Bladder microvascular endothelial cell (primary cell): ENCODE results near the gene TAAR6. TPM values are rescaled to one million over a fixed set of nuclear protein-coding genes. Genes with fewer than 3 reads are reported as not detected.

Source experiments
- total RNA-seq: library from RNA; depleted of rRNA; stranded (reverse); fragments of >200 nt; gene quantifications from 2 replicates; pipeline ENCODE4 v1.2.3, GENCODE V29; 2014

Gene TAAR6
- not detected in 2 replicates for total RNA-seq

GRCh38 chr6:132570221-132570777 lies at the start of gene TAAR6:
TAAR6 (plus strand) TSS chr6:132570322; CDS start chr6:132570322, 0 bp downstream.

GRCh38 chr6:132537977-132538376 lies 32.1 kb upstream of the TAAR6 start, which contains the start of gene TAAR9:
TAAR9 (plus strand) TSS chr6:132538277; CDS start chr6:132538290, 13 bp downstream.

GRCh38 chr6:132552372-132552771 lies 17.8 kb upstream of the TAAR6 start, which contains the start of gene TAAR8:
TAAR8 (plus strand) TSS chr6:132552672; CDS start chr6:132552693, 21 bp downstream.

GRCh38 chr6:132589454-132589853 lies 19.3 kb downstream of the TAAR6 start, which contains the start of gene TAAR5:
TAAR5 (minus strand) TSS chr6:132589741; CDS start chr6:132589686, 55 bp downstream.

Other genes with a start within 250 kb of the TAAR6 start
- 0.13 and 0.16 TPM in 2 replicates for gene MOXD1, start 168.8 kb upstream of the TAAR6 start, total RNA-seq
- 13.9 and 46.1 TPM in 2 replicates for gene STX7, start 57.2 kb upstream of the TAAR6 start, total RNA-seq
- gene TAAR9, start 32.0 kb upstream of the TAAR6 start, total RNA-seq = not detected in 2 replicates
- gene TAAR8, start 17.6 kb upstream of the TAAR6 start, total RNA-seq = not detected in 2 replicates
- not detected in 2 replicates for gene TAAR5, start 19.4 kb downstream of the TAAR6 start, total RNA-seq
- gene TAAR2, start 54.0 kb downstream of the TAAR6 start, total RNA-seq = not detected in 2 replicates
- gene TAAR1, start 88.9 kb downstream of the TAAR6 start, total RNA-seq = not detected in 2 replicates
- 0.06 TPM in 1 of 2 replicates, not detected in the other for gene VNN1, start 143.7 kb downstream of the TAAR6 start, total RNA-seq
- gene VNN2, start 187.6 kb downstream of the TAAR6 start, total RNA-seq = not detected in 2 replicates
- 9.6 and 12.8 TPM in 2 replicates for gene SLC18B1, start 228.3 kb downstream of the TAAR6 start, total RNA-seq
- 1,079 and 1,164 TPM in 2 replicates for gene RPS12, start 244.2 kb downstream of the TAAR6 start, total RNA-seq